ENCODE results near the gene ATG16L1. TPM values are rescaled to one million over a fixed set of nuclear protein-coding genes. Genes with fewer than 3 reads are reported as not detected.

ATG16L1 gene
- polyA plus RNA-seq, 3 donors, result 3.3 to 22.9 (median 4.3) TPM

GRCh38 chr2:233325814-233326213 is 74.3 kb downstream of the ATG16L1 start:
- Histone ChIP-seq H3K4me1 (ENCODE audit: control insufficient read depth in 1 of 2, insufficient read depth in 2 of 2, low read length in 2 of 2) (peaks cover 19 to 20% of the 10 kb centered on the region in 2 donors), H3K4me3 (replicated peaks in 1 of 3; ENCODE audit: low read depth in 2 of 3, low read length in 3 of 3) (no peak overlapping the region), H3K36me3 (replicated peaks in 1 of 2; ENCODE audit: control insufficient read depth in 1 of 2, insufficient read depth in 2 of 2, low read length in 2 of 2) (no peaks in the 10 kb centered on the region), H3K9ac (ENCODE audit: insufficient read depth, low read length, poor library complexity, severe bottlenecking) (no peak overlapping the region), H4K20me1 (ENCODE audit: insufficient read depth, low read length) (no peaks in the 10 kb centered on the region), H3K27ac (ENCODE audit: low read depth in 1 of 2, low read length in 2 of 2) (no peak overlapping the region), H3K9me3 (replicated peaks in 1 of 2; ENCODE audit: control insufficient read depth in 1 of 2, insufficient read depth in 1 of 2, low read length in 2 of 2) (no peaks in the 10 kb centered on the region), H3K79me2 (ENCODE audit: insufficient read depth, low read length) (no peaks in the 10 kb centered on the region), H2AFZ (ENCODE audit: insufficient read depth, low read depth, low read length, poor library complexity, severe bottlenecking) (no peak overlapping the region), H3K27me3 (ENCODE audit: control insufficient read depth in 2 of 2, insufficient read depth in 2 of 2, low read length in 2 of 2) (no peaks in the 10 kb centered on the region), H3K4me2 (replicated peaks; ENCODE audit: extremely low read depth, low read length, poor library complexity, severe bottlenecking) (no peak overlapping the region)
- Mint-ChIP-seq H3K27me3 (ENCODE audit: low read depth in 3 of 3) (peaks cover 0 to 4% (median 1%) of the 10 kb centered on the region in 3 donors), H3K4me1 (peaks cover 28% of the 10 kb centered on the region), H3K36me3 (peaks cover 0 to 5% of the 10 kb centered on the region in 2 donors), H3K27ac (no peak overlapping the region), H3K4me3 (no peak overlapping the region), H3K9me3 (peaks cover 0 to 2% (median 1%) of the 10 kb centered on the region in 7 donors)
- WGBS (ENCODE audit: insufficient coverage), result 97% methylated on average over 4 of the region's 10 CpGs
- DNase-seq, result no peak
- TF ChIP-seq, protein P1, sequence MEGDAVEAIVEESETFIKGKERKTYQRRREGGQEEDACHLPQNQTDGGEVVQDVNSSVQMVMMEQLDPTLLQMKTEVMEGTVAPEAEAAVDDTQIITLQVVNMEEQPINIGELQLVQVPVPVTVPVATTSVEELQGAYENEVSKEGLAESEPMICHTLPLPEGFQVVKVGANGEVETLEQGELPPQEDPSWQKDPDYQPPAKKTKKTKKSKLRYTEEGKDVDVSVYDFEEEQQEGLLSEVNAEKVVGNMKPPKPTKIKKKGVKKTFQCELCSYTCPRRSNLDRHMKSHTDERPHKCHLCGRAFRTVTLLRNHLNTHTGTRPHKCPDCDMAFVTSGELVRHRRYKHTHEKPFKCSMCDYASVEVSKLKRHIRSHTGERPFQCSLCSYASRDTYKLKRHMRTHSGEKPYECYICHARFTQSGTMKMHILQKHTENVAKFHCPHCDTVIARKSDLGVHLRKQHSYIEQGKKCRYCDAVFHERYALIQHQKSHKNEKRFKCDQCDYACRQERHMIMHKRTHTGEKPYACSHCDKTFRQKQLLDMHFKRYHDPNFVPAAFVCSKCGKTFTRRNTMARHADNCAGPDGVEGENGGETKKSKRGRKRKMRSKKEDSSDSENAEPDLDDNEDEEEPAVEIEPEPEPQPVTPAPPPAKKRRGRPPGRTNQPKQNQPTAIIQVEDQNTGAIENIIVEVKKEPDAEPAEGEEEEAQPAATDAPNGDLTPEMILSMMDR (IDR thresholded peaks at IDR 0.05), result no peak
- intact Hi-C loops (cut with micrococcal nuclease), result no loop called here

DNA sequence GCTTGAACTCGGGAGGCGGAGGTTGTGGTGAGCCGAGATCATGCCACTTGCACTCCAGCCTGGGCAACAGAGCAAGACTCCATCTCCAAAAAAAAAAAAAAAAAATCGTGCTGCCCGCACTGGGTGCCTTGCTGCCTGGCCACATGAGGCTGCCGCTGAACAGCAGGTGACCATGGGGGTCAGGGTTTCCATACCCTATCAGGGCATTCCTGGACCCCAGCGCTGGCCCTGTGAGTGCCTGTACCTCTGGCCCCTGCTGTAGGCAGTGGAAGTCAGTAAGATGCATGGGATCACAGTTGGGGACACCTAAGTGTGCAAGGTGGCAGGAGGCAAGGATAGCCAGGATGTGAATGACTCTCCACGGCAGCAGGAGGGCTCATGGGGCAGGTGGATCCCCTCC is 75.0 kb downstream of the ATG16L1 start:
- Mint-ChIP-seq H3K4me3 (no peak overlapping the region), H3K4me1 (peaks cover 35% of the 10 kb centered on the region)
- WGBS (ENCODE audit: insufficient coverage), result 92% methylated on average over 8 of the region's 8 CpGs

More for the DNA sequence above, 75.0 kb downstream of the ATG16L1 start:
- DNase-seq, result no peak
- no peaks in the 10 kb centered on the region for H3K79me2 ChIP-seq (ENCODE audit: insufficient read depth, low read length)
- no peak overlapping the region for H3K4me3 ChIP-seq (replicated peaks in 1 of 3; ENCODE audit: low read depth in 2 of 3, low read length in 3 of 3)
- no peaks in the 10 kb centered on the region for H3K27me3 ChIP-seq (ENCODE audit: control insufficient read depth in 2 of 2, insufficient read depth in 2 of 2, low read length in 2 of 2)
- H3K27ac Mint-ChIP-seq, result peak overlapping the region in 1 of 7 donors; percentile 33
- no peak overlapping the region for H2AFZ ChIP-seq (ENCODE audit: insufficient read depth, low read depth, low read length, poor library complexity, severe bottlenecking)
- no peak overlapping the region for H3K4me2 ChIP-seq (replicated peaks; ENCODE audit: extremely low read depth, low read length, poor library complexity, severe bottlenecking)
- no peak overlapping the region for H3K27ac ChIP-seq (ENCODE audit: low read depth in 1 of 2, low read length in 2 of 2)
- H3K36me3 ChIP-seq (replicated peaks in 1 of 2; ENCODE audit: control insufficient read depth in 1 of 2, insufficient read depth in 2 of 2, low read length in 2 of 2), result no peaks in the 10 kb centered on the region
- peaks cover 0 to 4% (median 1%) of the 10 kb centered on the region in 7 donors for H3K9me3 Mint-ChIP-seq
- intact Hi-C loops (cut with micrococcal nuclease), result no loop called here
- peaks cover 0 to 5% of the 10 kb centered on the region in 2 donors for H3K36me3 Mint-ChIP-seq
- H3K4me1 ChIP-seq (ENCODE audit: control insufficient read depth in 1 of 2, insufficient read depth in 2 of 2, low read length in 2 of 2), result peaks cover 26 to 27% of the 10 kb centered on the region in 2 donors
- H3K9me3 ChIP-seq (replicated peaks in 1 of 2; ENCODE audit: control insufficient read depth in 1 of 2, insufficient read depth in 1 of 2, low read length in 2 of 2), result no peaks in the 10 kb centered on the region
- H4K20me1 ChIP-seq (ENCODE audit: insufficient read depth, low read length), result no peaks in the 10 kb centered on the region
- peaks cover 0 to 4% (median 1%) of the 10 kb centered on the region in 3 donors for H3K27me3 Mint-ChIP-seq (ENCODE audit: low read depth in 3 of 3)
- TF ChIP-seq, protein P1 (IDR thresholded peaks at IDR 0.05), result no peak
- no peak overlapping the region for H3K9ac ChIP-seq (ENCODE audit: insufficient read depth, low read length, poor library complexity, severe bottlenecking)

Data from CD14-positive monocyte (primary cell).